PC-3 (cell line): Measurements from ENCODE around the gene EIF4E.
"Not testable (repeated sequence)": the region's sequence is repeated elsewhere in the genome, so short reads cannot be mapped to it uniquely, and the experiment has no call there.

ENCODE experiments used
- EZH2 ChIP-seq: fragments of 300-600 bp; sonication (generic); IDR thresholded peaks from one replicate; pipeline ENCODE4 v1.6.1; 2017; ENCODE audit warnings: antibody characterized with exemption, mild to moderate bottlenecking, low read length; ENCODE audit not compliant: unreplicated experiment
- TF ChIP-seq, protein P1 (sequence below): fragments of 300-600 bp; sonication (generic); conservative IDR thresholded peaks from 2 replicates; pipeline ENCODE4 v1.5.1; 2017; ENCODE audit warnings: antibody characterized with exemption, low read depth, mild to moderate bottlenecking, low read length

DNA sequence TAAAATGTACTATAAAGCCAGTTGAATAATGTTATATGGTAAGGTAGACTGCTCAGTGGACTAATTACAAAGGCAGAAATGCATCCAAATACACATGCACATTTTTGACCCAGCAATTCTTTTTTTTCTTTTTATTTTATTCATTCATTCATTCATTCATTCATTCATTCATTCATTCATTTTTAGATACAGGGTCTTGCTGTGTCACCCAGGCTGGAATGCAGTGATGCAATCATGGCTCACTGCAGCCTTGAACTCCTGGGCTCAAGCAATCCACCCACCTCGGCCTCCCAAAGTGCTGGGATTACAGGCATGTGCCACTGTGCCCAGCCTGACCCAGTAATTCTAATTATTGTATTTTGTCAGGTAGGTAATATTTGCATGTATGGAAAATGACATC, 97.9 kb downstream of the EIF4E start:
- TF ChIP-seq, protein P1, sequence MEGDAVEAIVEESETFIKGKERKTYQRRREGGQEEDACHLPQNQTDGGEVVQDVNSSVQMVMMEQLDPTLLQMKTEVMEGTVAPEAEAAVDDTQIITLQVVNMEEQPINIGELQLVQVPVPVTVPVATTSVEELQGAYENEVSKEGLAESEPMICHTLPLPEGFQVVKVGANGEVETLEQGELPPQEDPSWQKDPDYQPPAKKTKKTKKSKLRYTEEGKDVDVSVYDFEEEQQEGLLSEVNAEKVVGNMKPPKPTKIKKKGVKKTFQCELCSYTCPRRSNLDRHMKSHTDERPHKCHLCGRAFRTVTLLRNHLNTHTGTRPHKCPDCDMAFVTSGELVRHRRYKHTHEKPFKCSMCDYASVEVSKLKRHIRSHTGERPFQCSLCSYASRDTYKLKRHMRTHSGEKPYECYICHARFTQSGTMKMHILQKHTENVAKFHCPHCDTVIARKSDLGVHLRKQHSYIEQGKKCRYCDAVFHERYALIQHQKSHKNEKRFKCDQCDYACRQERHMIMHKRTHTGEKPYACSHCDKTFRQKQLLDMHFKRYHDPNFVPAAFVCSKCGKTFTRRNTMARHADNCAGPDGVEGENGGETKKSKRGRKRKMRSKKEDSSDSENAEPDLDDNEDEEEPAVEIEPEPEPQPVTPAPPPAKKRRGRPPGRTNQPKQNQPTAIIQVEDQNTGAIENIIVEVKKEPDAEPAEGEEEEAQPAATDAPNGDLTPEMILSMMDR, result not testable (repeated sequence)
- TF ChIP-seq EZH2, result not testable (repeated sequence)
